ENCODE measurements around the gene SNED1.

The SNED1 gene

GRCh38 chr2:241082341-241083090 lies 84.1 kb downstream of the SNED1 start:
- no peak for DNase-seq (ENCODE audit: low read depth)

DNA sequence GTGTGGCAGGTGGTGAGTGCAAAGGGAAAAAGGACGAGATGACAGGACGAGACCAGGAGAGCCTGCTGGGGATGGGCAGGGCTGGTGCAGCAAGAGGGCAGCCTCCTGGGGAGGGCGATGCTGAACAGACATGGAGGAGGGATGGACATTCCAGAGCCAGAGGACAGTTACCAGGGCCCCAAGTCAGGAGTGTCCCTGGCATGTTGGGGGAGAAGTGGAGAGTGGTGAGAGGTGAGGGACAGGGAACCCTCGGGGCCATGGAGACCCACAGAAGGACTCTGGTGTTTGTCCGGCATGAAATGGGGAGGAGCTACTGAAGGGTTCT lies 84.6 kb downstream of the SNED1 start:
- no peak for TF ChIP-seq CTCF (IDR thresholded peaks at IDR 0.05; ENCODE audit: control insufficient read depth, insufficient read depth, low read depth, low read length, missing control alignments)
- DNase-seq (ENCODE audit: low read depth), result no peak

More at GRCh38 chr2:241082341-241083090, 84.1 kb downstream of the SNED1 start:
- no peak for TF ChIP-seq CTCF (IDR thresholded peaks at IDR 0.05; ENCODE audit: control insufficient read depth, insufficient read depth, low read depth, low read length, missing control alignments)
- H3K4me3 ChIP-seq (ENCODE audit: control insufficient read depth, low read depth, low read length), result no peak overlapping the region

GRCh38 chr2:241084856-241085444 lies 86.5 kb downstream of the SNED1 start:
- DNase-seq (ENCODE audit: low read depth), result no peak

More for the DNA sequence above, 84.6 kb downstream of the SNED1 start:
- no peak overlapping the region for H3K4me3 ChIP-seq (ENCODE audit: control insufficient read depth, low read depth, low read length)

DNA sequence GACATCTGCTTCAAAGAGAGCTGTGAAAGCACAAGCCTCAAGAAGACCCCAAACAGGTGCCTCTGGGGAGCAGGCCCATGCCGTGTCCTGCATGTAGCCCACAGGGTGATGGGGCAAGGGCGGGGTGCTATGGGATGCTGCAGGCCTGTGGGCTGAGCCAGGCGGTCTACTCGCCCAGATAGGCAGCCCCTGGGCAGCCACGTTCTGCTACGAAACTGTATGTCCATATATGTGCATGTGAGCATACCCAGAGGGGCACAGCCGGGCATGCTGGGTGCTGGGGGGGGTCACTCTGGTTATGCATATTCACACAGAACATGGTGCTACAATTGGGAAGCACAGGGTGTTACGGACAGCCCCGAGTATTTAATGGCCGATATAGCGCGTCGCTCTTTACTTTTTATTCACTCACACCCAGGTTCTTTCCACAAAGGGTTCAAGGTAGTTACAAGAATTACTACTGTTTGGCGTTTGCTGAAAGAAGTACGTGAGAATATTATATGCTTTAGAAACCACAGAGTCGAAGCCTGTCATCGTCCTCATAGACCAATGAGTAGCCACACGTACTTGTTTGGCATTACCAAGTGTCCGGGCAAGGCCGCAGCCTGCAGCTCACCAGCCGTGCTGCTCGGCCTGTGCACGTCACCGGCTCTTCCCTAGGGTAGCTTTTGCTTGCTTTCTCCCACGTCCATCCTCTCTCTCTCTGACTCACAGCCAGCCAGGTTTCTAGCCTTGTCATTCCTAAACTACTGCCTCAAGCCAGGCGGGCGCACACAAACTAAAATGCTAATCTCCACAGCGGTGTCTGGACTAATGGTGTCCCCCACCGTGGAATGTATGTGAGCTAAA lies 89.2 kb downstream of the SNED1 start:
- no peak for TF ChIP-seq CTCF (IDR thresholded peaks at IDR 0.05; ENCODE audit: control insufficient read depth, insufficient read depth, low read depth, low read length, missing control alignments)
- no peak overlapping the region for H3K4me3 ChIP-seq (ENCODE audit: control insufficient read depth, low read depth, low read length)
- no peak for DNase-seq (ENCODE audit: low read depth)

More at GRCh38 chr2:241084856-241085444, 86.5 kb downstream of the SNED1 start:
- TF ChIP-seq CTCF (IDR thresholded peaks at IDR 0.05; ENCODE audit: control insufficient read depth, insufficient read depth, low read depth, low read length, missing control alignments), result no peak
- no peak overlapping the region for H3K4me3 ChIP-seq (ENCODE audit: control insufficient read depth, low read depth, low read length)

- H3K4me3 ChIP-seq (ENCODE audit: control insufficient read depth, low read depth, low read length), result no peak overlapping the region
- TF ChIP-seq CTCF (IDR thresholded peaks at IDR 0.05; ENCODE audit: control insufficient read depth, insufficient read depth, low read depth, low read length, missing control alignments), result no peak
- DNase-seq (ENCODE audit: low read depth), result no peak
Observed at GRCh38 chr2:241088376-241088775, 90.0 kb downstream of the SNED1 start.

DNA sequence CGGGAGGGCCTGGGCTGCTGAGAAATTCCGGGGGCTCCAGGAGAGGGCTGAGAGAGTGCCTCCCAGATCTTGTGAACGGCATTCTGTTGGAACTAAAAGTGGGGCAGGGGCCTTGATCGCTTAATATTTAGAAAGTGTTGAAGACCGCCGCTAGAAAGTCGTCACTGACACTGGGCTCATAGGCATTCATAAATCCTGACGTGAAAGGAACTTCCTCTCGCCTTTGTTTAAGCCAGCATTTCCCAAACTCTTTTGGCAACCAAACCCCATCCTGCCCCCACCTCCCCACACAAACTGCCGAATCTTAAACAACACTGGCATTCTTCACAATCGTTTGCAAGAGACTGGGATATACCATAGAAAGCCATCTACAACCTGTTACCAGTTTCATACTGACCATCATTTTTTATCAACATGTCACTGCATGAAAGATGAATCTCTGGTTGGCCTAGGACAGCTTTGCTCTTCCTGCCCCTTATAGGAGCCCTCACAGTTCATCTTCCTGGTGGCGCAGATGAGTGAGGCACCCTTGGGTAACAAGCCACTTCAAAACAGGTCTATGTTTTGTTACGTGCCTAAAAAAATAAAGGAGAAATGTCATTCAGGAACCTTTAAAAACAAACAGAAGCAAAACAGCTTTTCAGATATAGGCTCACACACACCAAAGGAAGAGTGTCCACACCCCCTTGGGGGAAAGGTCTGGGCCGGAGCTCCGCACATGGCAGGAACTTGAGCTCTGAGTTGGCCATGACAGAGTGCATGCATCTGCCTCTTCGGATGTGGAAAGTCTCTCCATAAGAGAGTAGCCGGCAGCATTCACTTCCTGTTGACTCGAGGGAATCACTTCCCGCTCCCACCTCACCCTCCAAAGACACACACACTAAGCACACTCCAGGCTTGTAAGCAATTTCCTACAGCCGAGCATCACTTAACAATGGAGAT lies 90.6 kb downstream of the SNED1 start:
- no peak for TF ChIP-seq CTCF (IDR thresholded peaks at IDR 0.05; ENCODE audit: control insufficient read depth, insufficient read depth, low read depth, low read length, missing control alignments)
- no peak for DNase-seq (ENCODE audit: low read depth)

More for the DNA sequence above, 90.6 kb downstream of the SNED1 start:
- H3K4me3 ChIP-seq (ENCODE audit: control insufficient read depth, low read depth, low read length), result no peak overlapping the region

Measured in AG09309 (cell line).